HEK293T (cell line): Measurements from ENCODE around the gene CTSO.

Source experiments
- BHLHE40 ChIP-seq: fragments of 450-650 bp; IDR thresholded peaks from 2 replicates; pipeline ENCODE4 v1.6.1; 2016; ENCODE audit warnings: mild to moderate bottlenecking, moderate library complexity, borderline replicate concordance
- FOXK2 ChIP-seq: fragments of 450-650 bp; IDR thresholded peaks from 2 replicates; pipeline ENCODE4 v1.6.1; 2016; ENCODE audit warnings: mild to moderate bottlenecking
- HDGF ChIP-seq: fragments of 450-650 bp; IDR thresholded peaks from 2 replicates; pipeline ENCODE4 v1.6.1; 2017; ENCODE audit warnings: antibody characterized with exemption, borderline replicate concordance
- L3MBTL2 ChIP-seq: fragments of 450-650 bp; conservative IDR thresholded peaks from 2 replicates; pipeline ENCODE4 v1.6.1; 2016; ENCODE audit warnings: mild to moderate bottlenecking
- NFRKB ChIP-seq: fragments of 450-650 bp; IDR thresholded peaks from 2 replicates; pipeline ENCODE4 v1.6.1; 2016; ENCODE audit warnings: mild to moderate bottlenecking, moderate library complexity
- SUZ12 ChIP-seq: fragments of 450-650 bp; IDR thresholded peaks from 2 replicates; pipeline ENCODE4 v1.6.1; 2016; ENCODE audit warnings: mild to moderate bottlenecking

DNA sequence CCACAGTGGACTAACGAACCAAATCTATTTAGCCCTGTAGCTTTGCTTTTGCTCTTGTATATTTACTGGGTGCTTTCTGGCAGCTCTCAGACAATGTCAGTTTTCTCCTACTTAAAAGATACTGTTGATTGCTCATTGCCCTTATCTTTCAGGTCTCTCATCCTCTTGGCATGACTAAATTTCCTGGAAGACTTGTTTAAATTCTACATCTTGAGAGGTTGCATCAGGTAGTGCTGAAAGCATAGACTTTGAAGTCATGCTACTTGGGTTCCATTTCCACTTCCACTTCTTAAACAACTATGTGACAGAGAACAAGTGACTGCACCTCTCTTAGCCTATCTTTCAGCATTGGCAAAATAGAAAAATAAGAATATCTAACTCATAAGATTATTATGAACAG is 41.8 kb downstream of the CTSO start:
- TF ChIP-seq L3MBTL2 (no peak), FOXK2 (no peak), NFRKB (no peak), SUZ12 (no peak), BHLHE40 (no peak), HDGF (no peak)
